Measurements from ENCODE around the gene TMEM107.

GRCh38 chr17:8185582-8186445 is 9.6 kb upstream of the TMEM107 start:
- TF ChIP-seq POLR2A (IDR thresholded peaks at IDR 0.05), result no peak
- TF ChIP-seq, protein P1, sequence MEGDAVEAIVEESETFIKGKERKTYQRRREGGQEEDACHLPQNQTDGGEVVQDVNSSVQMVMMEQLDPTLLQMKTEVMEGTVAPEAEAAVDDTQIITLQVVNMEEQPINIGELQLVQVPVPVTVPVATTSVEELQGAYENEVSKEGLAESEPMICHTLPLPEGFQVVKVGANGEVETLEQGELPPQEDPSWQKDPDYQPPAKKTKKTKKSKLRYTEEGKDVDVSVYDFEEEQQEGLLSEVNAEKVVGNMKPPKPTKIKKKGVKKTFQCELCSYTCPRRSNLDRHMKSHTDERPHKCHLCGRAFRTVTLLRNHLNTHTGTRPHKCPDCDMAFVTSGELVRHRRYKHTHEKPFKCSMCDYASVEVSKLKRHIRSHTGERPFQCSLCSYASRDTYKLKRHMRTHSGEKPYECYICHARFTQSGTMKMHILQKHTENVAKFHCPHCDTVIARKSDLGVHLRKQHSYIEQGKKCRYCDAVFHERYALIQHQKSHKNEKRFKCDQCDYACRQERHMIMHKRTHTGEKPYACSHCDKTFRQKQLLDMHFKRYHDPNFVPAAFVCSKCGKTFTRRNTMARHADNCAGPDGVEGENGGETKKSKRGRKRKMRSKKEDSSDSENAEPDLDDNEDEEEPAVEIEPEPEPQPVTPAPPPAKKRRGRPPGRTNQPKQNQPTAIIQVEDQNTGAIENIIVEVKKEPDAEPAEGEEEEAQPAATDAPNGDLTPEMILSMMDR (IDR thresholded peaks at IDR 0.05), result no peak

Data from lower leg skin (tissue), 3 donors.